Upper lobe of left lung (tissue), 4 donors: ENCODE data around the gene AFAP1L2.

Source experiments
- CTCF ChIP-seq, 6 experiments: fragments of 450-650 bp in 4 of 6; fragments of 200-600 bp in 2 of 6; sonication (generic) in 2 of 6; IDR thresholded peaks; one replicate each; pipeline ENCODE4 v1.5.1; 2016 to 2019; ENCODE audit warnings: antibody characterized with exemption in 6 of 6
- EP300 ChIP-seq, 4 donors: sonication (generic); formaldehyde crosslinking; IDR thresholded peaks; one replicate each; pipeline ENCODE4 v1.5.1; 2017; ENCODE audit warnings: antibody characterized with exemption in 4 of 4, control low read depth in 2 of 4
- POLR2A ChIP-seq, 4 donors: fragments of 450-650 bp; IDR thresholded peaks; one replicate each; pipeline ENCODE4 v1.5.1; 2016 to 2017; ENCODE audit warnings: antibody characterized with exemption in 4 of 4, mild to moderate bottlenecking in 2 of 4
- POLR2AphosphoS5 ChIP-seq, 2 donors: sonication (generic); formaldehyde crosslinking; IDR thresholded peaks; one replicate each; pipeline ENCODE4 v1.5.1; 2017; ENCODE audit warnings: antibody characterized with exemption in 2 of 2

DNA sequence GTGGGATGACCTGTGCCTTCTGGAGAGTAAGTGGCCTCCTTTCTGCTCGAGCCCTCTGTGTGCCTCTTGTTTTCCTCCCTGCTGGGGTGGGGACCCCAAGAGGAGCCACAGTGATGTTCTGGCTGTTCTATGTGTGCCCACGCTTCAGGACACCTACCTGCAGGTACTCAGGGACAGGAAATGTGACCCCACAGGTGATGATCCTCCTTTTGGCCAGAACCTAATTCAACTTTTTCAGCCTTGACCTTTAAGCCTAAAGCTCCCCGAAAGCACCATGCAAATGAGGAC lies 95.0 kb downstream of the AFAP1L2 start:
- TF ChIP-seq CTCF (IDR thresholded peaks at IDR 0.05) = no peak
- TF ChIP-seq POLR2A (IDR thresholded peaks at IDR 0.05) = no peak
- TF ChIP-seq POLR2AphosphoS5 (IDR thresholded peaks at IDR 0.05) = no peak
- TF ChIP-seq EP300 (IDR thresholded peaks at IDR 0.05) = no peak
